Amygdala (tissue), 56 donors: ENCODE results near the gene SFXN5.

Source experiments
- DNase-seq, 56 donors: peaks; one replicate each; lab custom pipeline; 2025; lab: John Stamatoyannopoulos, UW

Gene SFXN5

GRCh38 chr2:73031095-73031678, 40.3 kb downstream of the SFXN5 start:
- no peak for DNase-seq

DNA sequence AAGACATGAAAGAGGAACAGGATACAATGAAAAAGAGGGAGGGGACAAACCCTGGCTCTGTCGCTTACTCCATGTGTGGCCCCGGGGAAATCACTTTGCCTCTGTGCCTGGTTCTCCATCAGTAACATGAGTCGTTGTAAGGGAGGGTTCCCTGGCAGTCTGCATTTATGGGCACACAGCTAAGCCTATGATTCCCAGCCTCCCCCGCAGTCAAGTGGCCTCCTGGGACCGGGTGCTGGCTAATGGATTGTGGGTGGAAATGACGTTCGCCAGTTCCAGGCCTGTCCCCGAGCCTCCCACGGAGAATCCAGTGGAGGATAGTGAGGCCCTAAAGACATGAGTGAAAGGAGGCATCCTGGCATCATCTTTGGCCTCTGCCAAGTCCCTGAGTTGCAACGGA, 42.7 kb downstream of the SFXN5 start:
- DNase-seq: peak in 6 of 56 donors; percentile 10 to 44 (median 31)

DNA sequence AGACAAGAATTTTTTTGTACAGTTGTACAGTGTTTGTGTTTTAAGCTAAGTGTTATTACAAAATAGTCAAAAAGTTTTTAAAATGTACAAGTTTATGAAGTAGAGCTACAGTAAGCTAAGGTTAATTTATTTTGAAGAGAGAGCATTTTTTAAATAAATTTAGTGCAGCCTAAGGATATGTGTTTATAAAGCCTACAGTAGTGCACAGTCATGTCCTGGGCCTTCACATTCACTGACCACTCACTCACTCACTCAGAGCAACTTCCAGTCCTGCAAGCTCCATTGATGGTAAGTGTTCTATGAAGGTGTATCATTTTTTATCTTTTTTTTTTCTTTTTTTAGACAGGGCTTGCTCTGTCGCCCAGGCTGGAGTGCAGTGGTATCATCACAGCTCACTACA, 44.2 kb downstream of the SFXN5 start:
- DNase-seq: no peak

DNA sequence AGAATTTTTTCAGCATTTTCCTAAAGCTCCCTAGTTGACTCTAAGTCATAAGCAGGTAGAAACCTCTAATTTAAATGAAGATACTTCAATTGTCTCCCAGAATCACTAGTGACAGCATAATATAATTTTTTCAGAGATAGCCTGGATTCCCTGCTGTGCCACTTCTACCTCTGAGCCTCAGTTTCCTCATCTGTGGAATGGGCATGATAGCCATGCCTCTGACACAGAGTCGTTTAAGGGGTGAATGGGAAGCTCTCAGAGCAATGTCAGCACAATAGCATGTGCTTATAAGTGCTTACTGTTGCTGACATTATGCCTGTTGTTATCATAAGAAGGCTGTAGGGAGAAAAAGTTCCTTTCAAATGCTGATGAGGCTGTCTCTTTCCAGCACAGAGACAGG, 48.0 kb downstream of the SFXN5 start:
- DNase-seq: no peak

GRCh38 chr2:73022024-73022568, 49.4 kb downstream of the SFXN5 start:
- DNase-seq: no peak

GRCh38 chr2:73021371-73022010, 50.0 kb downstream of the SFXN5 start:
- DNase-seq: no peak

DNA sequence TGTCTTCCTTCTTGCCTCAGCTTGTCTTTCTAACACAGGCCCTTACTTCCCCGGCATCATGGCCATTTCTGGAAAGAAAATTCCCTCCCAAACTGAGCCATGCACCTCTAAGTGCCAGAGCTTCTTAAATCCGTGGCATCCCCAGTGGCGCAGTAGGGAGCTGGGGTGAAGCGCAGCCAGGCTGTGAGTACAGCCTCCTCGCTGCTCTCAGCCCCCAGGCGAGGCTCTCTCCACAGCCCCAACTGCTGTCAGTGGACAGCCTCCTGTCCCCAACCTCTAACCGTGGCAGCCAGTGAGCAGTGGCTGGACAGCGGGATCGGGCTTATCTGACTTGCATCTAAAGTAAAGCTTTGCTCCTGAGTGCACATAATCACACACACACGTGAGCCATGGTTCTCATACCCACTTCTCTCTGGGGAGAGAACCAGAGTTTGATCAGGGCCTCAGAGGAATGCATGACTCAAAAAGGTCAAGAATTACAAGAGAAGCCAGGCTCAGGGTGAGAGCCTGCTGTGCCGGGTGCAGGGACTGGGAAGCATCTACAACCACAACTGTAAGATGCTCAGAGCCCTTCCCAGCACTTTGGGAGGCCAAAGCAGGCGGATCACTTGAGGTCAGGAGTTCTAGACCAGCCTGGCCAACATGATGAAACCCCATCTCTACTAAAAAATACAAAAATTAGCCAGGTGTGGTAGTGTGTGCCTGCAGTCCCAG, 50.7 kb downstream of the SFXN5 start:
- no peak for DNase-seq

GRCh38 chr2:73020306-73020656, 51.2 kb downstream of the SFXN5 start:
- no peak for DNase-seq

GRCh38 chr2:73018188-73018825, 53.2 kb downstream of the SFXN5 start:
- no peak for DNase-seq

GRCh38 chr2:73013936-73014335, 57.6 kb downstream of the SFXN5 start:
- no peak for DNase-seq

- DNase-seq: no peak
Measured at GRCh38 chr2:73009177-73009839, 62.2 kb downstream of the SFXN5 start.

GRCh38 chr2:73008766-73009135, 62.8 kb downstream of the SFXN5 start:
- DNase-seq: no peak

- no peak for DNase-seq
Measured at GRCh38 chr2:73007991-73008765, 63.3 kb downstream of the SFXN5 start.

- no peak for DNase-seq
Measured at GRCh38 chr2:73006969-73007710, 64.4 kb downstream of the SFXN5 start.

DNA sequence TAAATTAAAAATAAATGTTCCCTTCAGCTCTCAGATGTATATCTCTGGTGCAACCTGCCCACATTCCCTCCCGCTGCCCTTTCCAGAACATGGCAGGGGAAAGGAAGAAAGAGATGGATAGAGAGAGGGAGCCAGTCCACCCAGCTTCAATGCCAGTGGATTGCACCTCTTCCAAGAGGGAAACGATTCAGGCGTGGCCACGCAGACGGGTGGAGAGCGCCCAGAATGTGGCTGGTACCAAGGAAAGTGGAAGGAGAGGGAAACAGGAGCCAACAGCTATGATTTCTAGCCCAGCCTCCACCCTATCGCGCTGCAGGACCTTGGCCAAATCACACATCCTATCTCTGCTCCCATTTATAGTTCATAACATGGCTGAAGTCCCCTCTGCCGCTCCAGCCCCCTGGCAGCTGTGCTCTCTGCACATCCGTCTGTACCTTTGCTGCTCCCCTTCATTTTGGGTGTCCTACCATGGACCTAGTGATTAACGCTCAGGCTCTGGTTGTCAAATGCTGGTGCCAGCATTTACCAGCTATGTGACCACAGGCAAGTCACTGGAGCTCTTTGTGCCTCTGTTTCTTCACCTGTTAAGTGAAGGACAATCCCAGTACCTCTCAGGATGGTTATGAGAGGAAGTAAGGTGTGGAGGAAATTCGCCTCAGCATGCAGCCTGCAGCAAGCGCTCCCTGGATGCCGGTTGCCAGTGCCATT, 66.5 kb downstream of the SFXN5 start:
- peak in 1 of 56 donors; percentile 40 for DNase-seq

- DNase-seq: no peak
Measured at GRCh38 chr2:73004466-73004865, 67.0 kb downstream of the SFXN5 start.

- DNase-seq: no peak
Measured at GRCh38 chr2:73003027-73003426, 68.5 kb downstream of the SFXN5 start.

DNA sequence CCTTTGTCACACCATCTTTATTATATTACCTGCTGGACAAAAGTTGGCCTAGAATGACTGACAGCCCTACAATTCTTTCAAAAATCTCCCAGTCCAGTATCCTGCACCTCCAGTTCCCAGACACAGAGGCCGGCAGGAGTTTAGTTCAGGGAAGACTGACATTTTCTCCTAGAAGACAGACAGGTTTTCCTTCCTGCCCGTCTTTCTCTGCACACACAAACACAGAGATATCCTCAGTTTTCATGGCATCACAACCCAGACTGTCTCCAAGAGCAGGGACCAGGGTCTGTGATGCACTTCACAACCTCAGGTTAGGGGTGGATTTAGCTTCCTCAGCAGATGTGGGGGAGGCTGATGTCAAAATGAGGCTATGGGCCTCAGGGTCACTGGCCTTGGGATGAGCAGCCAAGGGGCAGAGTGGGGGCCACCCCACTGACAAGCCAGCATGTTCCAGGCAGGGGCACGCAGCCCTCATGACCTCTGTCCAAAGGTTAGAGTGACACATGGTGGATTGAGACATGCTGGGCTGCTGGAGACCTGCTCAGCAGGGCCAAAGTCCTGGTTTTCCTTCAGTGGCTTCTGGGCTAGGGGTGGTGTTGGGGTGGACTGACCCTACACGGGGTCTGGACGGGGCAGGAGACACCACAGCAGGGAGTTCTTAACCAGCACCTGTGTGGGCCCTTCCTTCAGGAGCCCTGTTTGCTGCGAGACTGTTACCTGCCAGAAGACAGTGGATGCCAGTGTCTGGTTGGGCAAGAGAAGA, 70.5 kb downstream of the SFXN5 start:
- DNase-seq: no peak
